Fibroblast of peridontal ligament (primary cell): ENCODE results near the gene RASGRF1.
"Not testable (repeated sequence)": the region's sequence is repeated elsewhere in the genome, so short reads cannot be mapped to it uniquely, and the experiment has no call there.

ENCODE experiments used
- DNase-seq: peaks from one replicate; pipeline ENCODE4 v3.0.0-alpha.2; 2010; ENCODE audit errors: extremely low read depth

Gene RASGRF1

GRCh38 chr15:79042213-79042928 lies 48.2 kb downstream of the RASGRF1 start:
- DNase-seq, result no peak

GRCh38 chr15:79041601-79042168 lies 48.9 kb downstream of the RASGRF1 start:
- no peak for DNase-seq

GRCh38 chr15:79037848-79038247 lies 52.7 kb downstream of the RASGRF1 start:
- DNase-seq, result no peak

- DNase-seq, result no peak
These were observed 54.3 kb downstream of the RASGRF1 start for GRCh38 chr15:79036323-79036722.

- no peak for DNase-seq
These were observed 54.8 kb downstream of the RASGRF1 start for GRCh38 chr15:79035814-79036213.

- peak; percentile 8 for DNase-seq
These were observed 55.4 kb downstream of the RASGRF1 start for GRCh38 chr15:79035111-79035601.

- no peak for DNase-seq
These were observed 56.3 kb downstream of the RASGRF1 start for GRCh38 chr15:79034284-79034683.

GRCh38 chr15:79032656-79033055 lies 57.9 kb downstream of the RASGRF1 start:
- DNase-seq, result no peak

- no peak for DNase-seq
These were observed 58.8 kb downstream of the RASGRF1 start for GRCh38 chr15:79031821-79032220.

GRCh38 chr15:79031201-79031600 lies 59.4 kb downstream of the RASGRF1 start:
- no peak for DNase-seq

GRCh38 chr15:79030470-79030869 lies 60.1 kb downstream of the RASGRF1 start:
- no peak for DNase-seq

- DNase-seq, result peak; percentile 14
These were observed 62.1 kb downstream of the RASGRF1 start for GRCh38 chr15:79028411-79028964.

- no peak for DNase-seq
These were observed 62.8 kb downstream of the RASGRF1 start for GRCh38 chr15:79027532-79028410.

GRCh38 chr15:79025802-79026201 lies 64.8 kb downstream of the RASGRF1 start:
- no peak for DNase-seq

GRCh38 chr15:79025201-79025600 lies 65.4 kb downstream of the RASGRF1 start:
- no peak for DNase-seq

GRCh38 chr15:79024493-79024892 lies 66.1 kb downstream of the RASGRF1 start:
- DNase-seq, result not testable (repeated sequence)

GRCh38 chr15:79023918-79024317 lies 66.7 kb downstream of the RASGRF1 start:
- no peak for DNase-seq

GRCh38 chr15:79023546-79023890 lies 67.1 kb downstream of the RASGRF1 start:
- DNase-seq, result no peak

- no peak for DNase-seq
These were observed 71.6 kb downstream of the RASGRF1 start for GRCh38 chr15:79018960-79019359.

- no peak for DNase-seq
These were observed 72.6 kb downstream of the RASGRF1 start for GRCh38 chr15:79017953-79018352.

- DNase-seq, result no peak
These were observed 73.9 kb downstream of the RASGRF1 start for GRCh38 chr15:79016527-79017170.

- DNase-seq, result no peak
These were observed 75.2 kb downstream of the RASGRF1 start for GRCh38 chr15:79015416-79015815.
